H1 (cell line): Measurements from ENCODE around the gene CST6. TPM values are rescaled to one million over a fixed set of nuclear protein-coding genes. Genes with fewer than 3 reads are reported as not detected.
A peak's percentile ranks its signal among the peaks of the same experiment; 100 is the strongest.

Experiments
- CTCF ChIA-PET: fragments of 300-600 bp; sonication (Branson Sonifier 250); formaldehyde crosslinking; loops from one replicate; lab custom pipeline; 2021; ENCODE audit not compliant: partially characterized antibody; lab: Charles Lee
- POLR2A ChIA-PET: fragments of 300-600 bp; sonication (Branson Sonifier 250); formaldehyde crosslinking; loops from one replicate; lab custom pipeline; 2021; ENCODE audit warnings: inconsistent platforms; ENCODE audit not compliant: partially characterized antibody; lab: Charles Lee
- DNase-seq, 2 experiments: peaks; one replicate each; pipeline versions ENCODE4 v3.0.0 to v3.0.0-alpha.2; 2010 to 2022; ENCODE audit warnings: low spot score in 2 of 2, low read depth in 1 of 2, mixed read lengths in 1 of 2
- FAIRE-seq: peaks from 2 replicates; lab custom pipeline; 2011; peaks lifted over from hg19 to GRCh38; lab: Jason Lieb, UNC
- H2AFZ ChIP-seq: 2 replicates; pipeline ENCODE4 v1.8.1; 2012; ENCODE audit warnings: low read length, inconsistent platforms
- H2AK5ac ChIP-seq: 2 replicates; pipeline ENCODE4 v1.6.1; 2013; ENCODE audit warnings: low read depth, low read length
- H2BK120ac ChIP-seq: replicated peaks from 2 replicates; pipeline ENCODE3; 2013; ENCODE audit warnings: low read depth, low read length, inconsistent platforms
- H2BK12ac ChIP-seq: 2 replicates; pipeline ENCODE4 v1.6.1; 2013; ENCODE audit warnings: low read depth, low read length
- H2BK15ac ChIP-seq: 2 replicates; pipeline ENCODE4 v1.6.1; 2013; ENCODE audit warnings: low read length
- H2BK20ac ChIP-seq: 2 replicates; pipeline ENCODE4 v1.6.1; 2013; ENCODE audit warnings: low read length
- H2BK5ac ChIP-seq: 2 replicates; pipeline ENCODE4 v1.6.1; 2013; ENCODE audit warnings: low read depth, low read length
- H3K14ac ChIP-seq: 2 replicates; pipeline ENCODE4 v1.6.1; 2013; ENCODE audit warnings: inconsistent platforms; ENCODE audit not compliant: insufficient read length
- H3K18ac ChIP-seq: 2 replicates; pipeline ENCODE4 v1.6.1; 2013; ENCODE audit warnings: low read length; ENCODE audit errors: extremely low read depth
- H3K23ac ChIP-seq: 2 replicates; pipeline ENCODE4 v1.6.1; 2013; ENCODE audit warnings: inconsistent platforms; ENCODE audit not compliant: insufficient read length
- H3K23me2 ChIP-seq: 2 replicates; pipeline ENCODE4 v1.6.1; 2013; ENCODE audit warnings: low read depth, low read length
- H3K27ac ChIP-seq: 2 replicates; pipeline ENCODE4 v1.6.1; 2011; ENCODE audit warnings: low read depth, low read length, inconsistent platforms
- H3K27me3 ChIP-seq, 4 experiments: replicated peaks in 1 of 4; 1 replicate in 1 of 4; 2 replicates in 3 of 4; pipeline versions ENCODE4 v1.6.1 to v1.8.1; 2011 to 2013; ENCODE audit warnings: low read length in 3 of 4, mild to moderate bottlenecking in 3 of 4, inconsistent platforms in 2 of 4, mixed read lengths in 2 of 4, moderate library complexity in 1 of 4; ENCODE audit not compliant: control insufficient read depth in 3 of 4, insufficient read depth in 3 of 4; ENCODE audit errors: extremely low read depth in 1 of 4
- H3K36me3 ChIP-seq, 4 experiments: 2 replicates each; pipeline versions ENCODE4 v1.6.1 to v1.8.1; 2011 to 2013; ENCODE audit warnings: mild to moderate bottlenecking in 4 of 4, low read length in 3 of 4, moderate library complexity in 2 of 4, control low read depth in 1 of 4, inconsistent platforms in 1 of 4; ENCODE audit not compliant: insufficient read depth in 4 of 4, control insufficient read depth in 2 of 4
- H3K4ac ChIP-seq: replicated peaks from 2 replicates; pipeline ENCODE3; 2013; ENCODE audit warnings: low read length, low read depth, mixed read lengths, inconsistent platforms; ENCODE audit not compliant: insufficient read length
- H3K4me1 ChIP-seq, 4 experiments: replicated peaks in 1 of 4; 1 replicate in 1 of 4; 2 replicates in 3 of 4; pipeline versions ENCODE4 v1.6.1 to v1.8.1; 2011 to 2013; ENCODE audit warnings: low read length in 3 of 4, inconsistent platforms in 2 of 4, mixed read lengths in 1 of 4; ENCODE audit not compliant: insufficient read depth in 4 of 4, control insufficient read depth in 3 of 4
- H3K4me2 ChIP-seq, 2 experiments: 2 replicates each; pipeline versions ENCODE4 v1.6.1 to v1.8.1; 2011 to 2013; ENCODE audit warnings: low read depth in 2 of 2, low read length in 2 of 2, control low read depth in 1 of 2, inconsistent platforms in 1 of 2, mild to moderate bottlenecking in 1 of 2; ENCODE audit not compliant: insufficient read depth in 1 of 2
- H3K4me3 ChIP-seq, 4 experiments: fragments of 200-600, 300-600 bp in 1 of 4; sonication (generic), shearing (Covaris generic), sonication (Bioruptor Twin) in 1 of 4; 2 replicates each; pipeline versions ENCODE4 v1.5.1 to v1.8.1; 2011 to 2016; ENCODE audit warnings: low read length in 4 of 4, low read depth in 3 of 4, control low read depth in 2 of 4, inconsistent platforms in 2 of 4, mild to moderate bottlenecking in 2 of 4, mixed read lengths in 1 of 4, moderate library complexity in 1 of 4; ENCODE audit not compliant: insufficient read depth in 2 of 4; ENCODE audit errors: extremely low read depth in 1 of 4
- H3K56ac ChIP-seq: replicated peaks from 2 replicates; pipeline ENCODE3; 2013; ENCODE audit warnings: low read depth, mild to moderate bottlenecking, mixed read lengths, low read length, inconsistent platforms; ENCODE audit not compliant: insufficient read length
- H3K79me1 ChIP-seq: 2 replicates; pipeline ENCODE4 v1.6.1; 2013; ENCODE audit warnings: low read depth, low read length, control low read depth
- H3K79me2 ChIP-seq, 2 experiments: 2 replicates each; pipeline versions ENCODE4 v1.6.1 to v1.8.1; 2012 to 2013; ENCODE audit warnings: low read length in 2 of 2, mild to moderate bottlenecking in 2 of 2, inconsistent platforms in 1 of 2; ENCODE audit not compliant: insufficient read depth in 2 of 2, control insufficient read depth in 1 of 2
- H3K9ac ChIP-seq, 4 experiments: replicated peaks in 1 of 4; 1 replicate in 1 of 4; 2 replicates in 3 of 4; pipeline versions ENCODE4 v1.6.1 to v1.8.1; 2011 to 2013; ENCODE audit warnings: low read depth in 3 of 4, low read length in 3 of 4, control low read depth in 2 of 4, mild to moderate bottlenecking in 2 of 4, moderate library complexity in 2 of 4, inconsistent platforms in 1 of 4; ENCODE audit errors: extremely low read depth in 1 of 4
- H3K9me3 ChIP-seq, 2 experiments: 2 replicates each; pipeline versions ENCODE4 v1.6.1 to v1.8.1; 2012 to 2013; ENCODE audit warnings: mild to moderate bottlenecking in 2 of 2, moderate library complexity in 2 of 2, control low read depth in 1 of 2, inconsistent platforms in 1 of 2, low read depth in 1 of 2, low read length in 1 of 2, mixed read lengths in 1 of 2; ENCODE audit not compliant: insufficient read depth in 2 of 2
- H4K20me1 ChIP-seq, 2 experiments: replicated peaks in 1 of 2; 2 replicates each; pipeline versions ENCODE3 to v1.8.1; 2011 to 2013; ENCODE audit warnings: inconsistent platforms in 2 of 2, low read length in 2 of 2, mild to moderate bottlenecking in 1 of 2; ENCODE audit not compliant: insufficient read depth in 2 of 2, control insufficient read depth in 1 of 2
- H4K5ac ChIP-seq: 2 replicates; pipeline ENCODE4 v1.6.1; 2013; ENCODE audit warnings: low read length, low read depth, mixed read lengths, inconsistent platforms; ENCODE audit not compliant: insufficient read length
- H4K8ac ChIP-seq: 2 replicates; pipeline ENCODE4 v1.8.0; 2013; ENCODE audit warnings: mild to moderate bottlenecking, moderate library complexity, low read length, inconsistent platforms; ENCODE audit not compliant: insufficient read depth; ENCODE audit errors: extremely low read depth
- H4K91ac ChIP-seq: replicated peaks from 2 replicates; pipeline ENCODE3; 2013; ENCODE audit warnings: low read length, mixed read lengths, inconsistent platforms; ENCODE audit not compliant: insufficient read length
- EP300 ChIP-seq, 2 experiments: IDR thresholded peaks; 1 replicate in 1 of 2; 2 replicates in 1 of 2; pipeline ENCODE4 v1.6.1; 2011 to 2012; ENCODE audit warnings: low read depth in 2 of 2, low read length in 2 of 2, mild to moderate bottlenecking in 2 of 2, borderline replicate concordance in 1 of 2, inconsistent platforms in 1 of 2, moderate library complexity in 1 of 2
- RAD21 ChIP-seq, 2 experiments: IDR thresholded peaks in 1 of 2; conservative IDR thresholded peaks in 1 of 2; 2 replicates each; pipeline ENCODE4 v1.6.1; 2011; ENCODE audit warnings: low read depth in 2 of 2, low read length in 2 of 2, improper control_type of control experiment in 1 of 2, inconsistent platforms in 1 of 2, mild to moderate bottlenecking in 1 of 2, moderate library complexity in 1 of 2
- SIN3A ChIP-seq, 2 experiments: IDR thresholded peaks in 1 of 2; conservative IDR thresholded peaks in 1 of 2; 2 replicates each; pipeline ENCODE4 v1.6.1; 2011 to 2012; ENCODE audit warnings: low read length in 2 of 2, improper control_type of control experiment in 1 of 2, low read depth in 1 of 2, mild to moderate bottlenecking in 1 of 2
- TAF7 ChIP-seq: optimal IDR thresholded peaks from 2 replicates; pipeline ENCODE3; 2011; ENCODE audit warnings: low read depth, mild to moderate bottlenecking, inconsistent platforms, low read length, moderate library complexity, borderline replicate concordance
- TEAD4 ChIP-seq: IDR thresholded peaks from 2 replicates; pipeline ENCODE4 v1.6.1; 2012; ENCODE audit warnings: low read depth, low read length, inconsistent platforms, mixed read lengths
- ZNF274 ChIP-seq: IDR thresholded peaks from 2 replicates; pipeline ENCODE4 v1.7.0; 2012; ENCODE audit warnings: low read length, borderline replicate concordance; ENCODE audit errors: extremely low read depth
- WGBS, 2 experiments: shearing (Covaris generic) in 1 of 2; methylation state at CpG; one replicate each; pipeline versions ENCODE4 v1.1.6 to v1.1.7; 2013 to 2015; ENCODE audit warnings: low lambda C conversion rate in 2 of 2, mixed read lengths in 2 of 2, inconsistent platforms in 1 of 2, low coverage in 1 of 2, missing lambda C conversion rate in 1 of 2; ENCODE audit not compliant: insufficient replicate concordance in 2 of 2, insufficient coverage in 1 of 2, insufficient read length in 1 of 2; ENCODE audit errors: extremely low coverage in 1 of 2, missing lambda C conversion rate in 1 of 2; 5-methylcytosine and 5-hydroxymethylcytosine counted together
- polyA plus RNA-seq, 7 experiments: library from polyadenylated mRNA; depleted of rRNA in 3 of 7; stranded (reverse) in 5 of 7; unstranded in 2 of 7; fragments of >200 nt in 5 of 7; fragments of 200-250 nt in 2 of 7; gene quantifications; 1 replicate in 5 of 7; 2 replicates in 1 of 7; 4 replicates in 1 of 7; pipeline versions ENCODE4 v1.2.1 to v1.2.3, GENCODE V29; 2011 to 2013; ENCODE audit warnings: missing spikeins in 2 of 7, mixed read lengths in 2 of 7
- total RNA-seq: library from RNA; stranded (reverse); fragmentation: NEBNext Ultra II Directional; extraction: Animal tissue kit (Norgen Biotek cat#: 25700); gene quantifications from 2 replicates; pipeline ENCODE4 v1.2.1, GENCODE V29; 2021
- TF ChIP-seq, protein P1 (sequence below), 3 experiments: IDR thresholded peaks; 1 replicate in 2 of 3; 2 replicates in 1 of 3; pipeline versions ENCODE4 v1.5.1 to v1.6.1; 2011; ENCODE audit warnings: low read length in 3 of 3, mild to moderate bottlenecking in 3 of 3, inconsistent platforms in 2 of 3, low read depth in 1 of 3, moderate library complexity in 1 of 3; ENCODE audit not compliant: insufficient read depth in 1 of 3; ENCODE audit errors: control extremely low read depth in 1 of 3

Gene CST6
- total and polyA plus RNA-seq, 2 of the 8 experiments (the other 6 are each of a cell fraction or from before 2014, with no cell fraction given) = 1.6 to 7.6 TPM

DNA sequence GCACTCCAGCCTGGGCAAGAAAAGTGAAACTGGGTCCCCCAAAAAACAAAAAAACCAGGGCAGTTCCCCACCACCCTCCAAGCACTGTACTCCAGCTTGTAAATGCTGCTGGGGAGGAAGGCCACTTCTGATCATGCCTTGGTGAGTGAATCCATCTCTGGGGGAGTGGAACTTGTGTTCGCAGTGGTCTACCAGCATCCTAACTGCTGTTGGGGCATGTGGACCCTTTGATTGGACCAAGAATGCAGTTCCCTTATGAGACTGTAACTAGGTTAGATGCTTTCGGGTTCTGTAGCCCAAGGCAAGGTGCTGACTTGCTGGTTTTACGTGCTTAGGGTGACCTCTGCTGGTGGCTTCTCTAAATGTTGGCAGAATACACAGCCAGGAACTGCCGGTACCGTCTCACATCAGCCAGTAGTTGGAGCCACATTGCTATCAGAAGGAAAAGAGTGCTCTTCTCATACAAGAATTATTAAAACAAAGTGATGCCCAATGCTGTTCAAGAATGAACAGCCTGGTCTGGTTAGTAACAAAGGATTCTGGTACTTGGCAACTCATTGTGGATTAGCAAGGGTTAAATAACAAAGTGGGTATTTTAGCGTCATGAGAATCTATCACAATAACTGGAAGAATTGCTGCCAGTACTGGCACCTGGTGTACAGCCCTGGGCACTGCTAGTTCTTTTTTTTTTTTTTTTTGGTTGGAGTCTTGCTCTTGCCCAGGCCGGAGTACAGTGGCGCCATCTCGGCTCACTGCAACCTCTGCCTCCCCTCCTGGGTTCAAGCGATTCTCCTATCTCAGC lies 22.8 kb upstream of the CST6 start:
- ChIA-PET CTCF (interaction anchor here (0.7 to 18.4 kb wide), 40 partner anchors 9 to 446 kb away, joined by 3 to 281 read pairs (median 4); partner anchors contain the start of genes CCDC85B, CTSW, FIBP and KAT5), POLR2A (interaction anchor here (0.5 to 1.3 kb wide), 5 partner anchors 10 to 269 kb away, joined by 3 read pairs; partner anchors contain the start of gene RNASEH2C)
- no peak overlapping the region for H3K27ac ChIP-seq
- no peaks in the 10 kb centered on the region for H3K4me1 ChIP-seq
- H3K9me3 ChIP-seq = no peaks in the 10 kb centered on the region
- H4K5ac ChIP-seq = no peak overlapping the region
- DNase-seq = peak; percentile 78 to 90
- no peak overlapping the region for H3K56ac ChIP-seq
- H3K4me3 ChIP-seq = no peak overlapping the region
- H2BK15ac ChIP-seq = no peak overlapping the region
- FAIRE-seq = peak; percentile 99
- no peak overlapping the region for H2BK120ac ChIP-seq
- no peaks in the 10 kb centered on the region; a peak in 1 of 7 replicates for H3K27me3 ChIP-seq
- WGBS, 2 experiments = 46% methylated on average over 9 of the region's 10 CpGs; no CpG with 5 or more reads in 1 of the 2 experiments
- peaks cover 0 to 3% of the 10 kb centered on the region in 2 experiments for H4K20me1 ChIP-seq
- no peak overlapping the region for H2BK20ac ChIP-seq
- no peak overlapping the region for H2BK5ac ChIP-seq
- no peak overlapping the region for H3K18ac ChIP-seq
- H3K23ac ChIP-seq = no peak overlapping the region
- no peak overlapping the region for H3K9ac ChIP-seq
- H2BK12ac ChIP-seq = no peak overlapping the region
- no peak overlapping the region for H2AFZ ChIP-seq
- H4K8ac ChIP-seq = no peak overlapping the region
- H3K4ac ChIP-seq = no peak overlapping the region
- H3K79me2 ChIP-seq = no peaks in the 10 kb centered on the region
- TF ChIP-seq RAD21 (IDR thresholded peaks at IDR 0.05 in 1 of 2, conservative IDR thresholded peaks at IDR 0.05 in 1 of 2; ENCODE audit: low read depth in 2 of 2, low read length in 2 of 2) (peak; percentile 96), EP300 (IDR thresholded peaks at IDR 0.05; ENCODE audit: borderline replicate concordance in 1 of 2, low read depth in 2 of 2, low read length in 2 of 2) (no peak), ZNF274 (no peak), TAF7 (peak; percentile 26), TEAD4 (peak; percentile 44; the same call in 1 of the 2 replicates), SIN3A (conservative IDR thresholded peaks at IDR 0.05 in 1 of 2, IDR thresholded peaks at IDR 0.05 in 1 of 2; ENCODE audit: low read depth in 1 of 2, low read length in 2 of 2) (peak in 1 of 2 experiments; percentile 36; a peak in 2 of 4 replicates)
- TF ChIP-seq, protein P1, sequence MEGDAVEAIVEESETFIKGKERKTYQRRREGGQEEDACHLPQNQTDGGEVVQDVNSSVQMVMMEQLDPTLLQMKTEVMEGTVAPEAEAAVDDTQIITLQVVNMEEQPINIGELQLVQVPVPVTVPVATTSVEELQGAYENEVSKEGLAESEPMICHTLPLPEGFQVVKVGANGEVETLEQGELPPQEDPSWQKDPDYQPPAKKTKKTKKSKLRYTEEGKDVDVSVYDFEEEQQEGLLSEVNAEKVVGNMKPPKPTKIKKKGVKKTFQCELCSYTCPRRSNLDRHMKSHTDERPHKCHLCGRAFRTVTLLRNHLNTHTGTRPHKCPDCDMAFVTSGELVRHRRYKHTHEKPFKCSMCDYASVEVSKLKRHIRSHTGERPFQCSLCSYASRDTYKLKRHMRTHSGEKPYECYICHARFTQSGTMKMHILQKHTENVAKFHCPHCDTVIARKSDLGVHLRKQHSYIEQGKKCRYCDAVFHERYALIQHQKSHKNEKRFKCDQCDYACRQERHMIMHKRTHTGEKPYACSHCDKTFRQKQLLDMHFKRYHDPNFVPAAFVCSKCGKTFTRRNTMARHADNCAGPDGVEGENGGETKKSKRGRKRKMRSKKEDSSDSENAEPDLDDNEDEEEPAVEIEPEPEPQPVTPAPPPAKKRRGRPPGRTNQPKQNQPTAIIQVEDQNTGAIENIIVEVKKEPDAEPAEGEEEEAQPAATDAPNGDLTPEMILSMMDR (IDR thresholded peaks at IDR 0.05; ENCODE audit: control extremely low read depth in 1 of 3, insufficient read depth in 1 of 3, low read depth in 1 of 3, low read length in 3 of 3) = peak; percentile 79 to 99 (median 99)
- no peaks in the 10 kb centered on the region for H3K23me2 ChIP-seq
- no peak overlapping the region for H4K91ac ChIP-seq
- H3K36me3 ChIP-seq = no peaks in the 10 kb centered on the region
- no peak overlapping the region for H3K14ac ChIP-seq
- no peak overlapping the region for H2AK5ac ChIP-seq
- no peaks in the 10 kb centered on the region for H3K79me1 ChIP-seq
- H3K4me2 ChIP-seq = no peak overlapping the region
